ENCODE measurements around the gene MAB21L3.

GRCh38 chr1:116105996-116106395 lies 5.2 kb upstream of the MAB21L3 start:
- no peak for TF ChIP-seq CTCF (IDR thresholded peaks at IDR 0.05; ENCODE audit: low read depth, low read length, missing input control)
- TF ChIP-seq SP1 (IDR thresholded peaks at IDR 0.05) = no peak
- no peak for TF ChIP-seq REST (IDR thresholded peaks at IDR 0.05)
